HTR-8/SVneo (cell line): Measurements from ENCODE around the gene SNAI1.
A peak's percentile ranks its signal among the peaks of the same experiment; 100 is the strongest.
"Not testable (repeated sequence)": the region's sequence is repeated elsewhere in the genome, so short reads cannot be mapped to it uniquely, and the experiment has no call there.

Experiments used
- DNase-seq: peaks from one replicate; pipeline ENCODE4 v3.0.0; 2011; ENCODE audit warnings: low spot score, mixed read lengths; ENCODE audit not compliant: insufficient read length
- FAIRE-seq: peaks from 2 replicates; lab custom pipeline; 2011; peaks lifted over from hg19 to GRCh38; lab: Jason Lieb, UNC

SNAI1 gene

DNA sequence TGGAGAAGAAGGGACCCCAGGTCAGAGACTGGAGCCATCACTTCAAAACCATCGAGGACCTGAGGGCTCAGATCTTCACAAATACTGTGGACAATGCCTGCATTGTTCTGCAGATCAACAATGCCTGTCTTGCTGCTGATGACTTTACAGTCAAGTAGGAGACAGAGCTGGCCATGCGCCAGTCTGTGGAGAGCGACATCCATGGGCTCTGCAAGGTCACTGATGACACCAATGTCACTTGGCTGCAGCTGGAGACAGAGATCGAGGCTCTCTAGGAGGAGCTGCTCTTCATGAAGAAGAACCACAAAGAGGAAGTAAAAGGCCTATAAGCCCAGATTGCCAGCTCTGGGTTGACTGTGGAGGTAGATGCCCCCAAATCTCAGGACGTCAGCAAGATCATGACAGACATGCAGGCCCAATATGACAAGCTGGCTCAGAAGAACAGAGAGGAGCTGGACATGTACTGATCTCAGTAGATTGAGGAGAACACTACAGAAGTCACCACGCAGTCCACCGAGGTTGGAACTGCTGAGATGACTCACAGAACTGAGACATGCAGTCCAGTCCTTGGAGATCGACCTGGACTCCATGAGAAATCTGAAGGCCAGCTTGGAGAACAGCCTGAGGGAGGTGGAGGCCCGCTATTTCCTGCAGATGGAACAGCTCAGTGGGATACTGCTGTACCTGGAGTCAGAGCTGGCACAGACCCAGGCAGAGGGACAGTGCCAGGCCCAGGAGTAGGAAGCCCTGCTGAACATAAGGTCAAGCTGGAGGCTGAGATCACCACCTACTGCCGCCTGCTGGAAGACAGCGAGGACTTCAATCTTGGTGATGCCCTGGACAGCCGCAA is 25.5 kb upstream of the SNAI1 start:
- peak; percentile 89 for FAIRE-seq
- DNase-seq, result not testable (repeated sequence)

DNA sequence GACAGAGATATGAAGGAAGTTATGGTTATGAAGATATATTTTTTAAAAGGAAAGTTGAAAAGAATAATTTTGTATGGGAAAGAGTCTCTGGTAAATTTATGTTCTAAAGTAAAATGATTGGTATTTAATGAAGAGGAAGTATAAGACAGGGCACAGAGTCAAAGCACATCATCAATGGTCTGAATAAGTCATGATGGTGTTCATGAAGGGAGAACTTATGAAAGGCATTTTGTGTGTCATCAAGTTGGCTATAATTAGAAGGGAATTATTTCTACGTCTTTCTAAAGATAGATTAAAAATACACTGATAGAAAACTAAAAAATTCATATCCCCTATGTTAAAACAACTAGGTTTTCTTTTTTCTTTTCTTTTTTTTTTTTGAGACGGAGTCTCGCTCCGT is 21.4 kb upstream of the SNAI1 start:
- DNase-seq (no peak), FAIRE-seq (no peak)

DNA sequence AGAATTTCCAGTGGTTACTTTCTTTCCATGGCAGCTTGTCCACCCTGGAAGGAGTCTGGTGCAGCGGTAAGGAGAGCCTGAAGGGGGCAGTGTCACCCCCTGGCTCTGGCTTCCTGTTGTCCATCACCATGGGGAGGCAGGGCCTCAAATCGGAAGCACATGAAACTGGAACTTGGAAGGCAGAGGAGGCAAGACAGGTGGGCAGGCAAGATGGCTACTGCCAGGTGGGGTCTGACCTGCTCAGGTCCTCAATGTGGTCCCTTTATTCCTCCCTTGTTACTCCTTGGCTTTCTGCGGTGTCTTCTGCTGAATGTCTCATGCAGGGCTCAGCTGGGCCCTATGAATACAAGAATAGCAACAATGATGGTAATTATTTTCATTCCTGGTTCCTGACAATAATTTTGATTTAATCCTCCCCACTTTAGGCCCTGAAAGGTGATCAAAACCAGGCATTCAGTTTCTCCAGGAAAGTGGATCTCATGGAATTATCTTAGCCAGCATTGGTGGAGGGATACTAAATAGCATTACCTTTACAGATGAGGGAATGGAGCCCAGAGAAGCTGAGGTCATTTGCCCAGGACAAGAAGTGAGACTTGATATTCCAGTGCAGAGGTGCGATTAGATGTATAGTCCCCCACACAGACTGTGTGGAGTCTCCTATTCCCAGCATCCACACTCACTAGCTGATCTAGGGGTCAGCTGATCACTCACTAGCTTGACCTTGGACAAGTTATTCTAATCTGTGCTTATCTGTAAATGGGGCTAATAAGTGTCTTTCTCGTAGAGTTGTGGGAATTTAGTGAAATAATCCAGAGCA is 17.6 kb upstream of the SNAI1 start:
- FAIRE-seq, result peak; percentile 81
- DNase-seq, result peak; percentile 89

DNA sequence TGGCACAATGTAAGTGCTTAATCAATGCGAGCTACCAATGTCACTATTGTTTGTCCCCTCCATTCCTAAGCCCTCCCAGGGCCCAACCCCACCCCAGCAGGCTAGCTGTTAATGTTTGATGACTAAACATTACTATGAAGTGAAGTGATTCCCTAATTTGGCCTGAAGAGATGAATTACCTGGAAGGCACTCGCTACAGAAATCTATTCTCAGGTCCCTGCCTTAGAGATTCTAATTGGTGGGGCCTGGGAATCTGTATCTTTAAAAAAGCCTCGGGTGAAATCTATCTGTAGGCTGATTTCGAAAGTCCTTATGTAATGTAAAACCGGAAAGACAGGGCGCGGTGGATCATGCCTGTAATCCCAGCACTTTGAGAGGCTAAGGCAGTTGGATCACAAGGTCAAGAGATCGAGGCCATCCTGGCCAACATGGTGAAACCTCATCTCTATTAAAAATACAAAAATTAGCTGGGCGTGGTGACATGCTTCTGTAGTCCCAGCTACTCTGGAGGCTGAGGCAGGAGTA is 16.9 kb upstream of the SNAI1 start:
- FAIRE-seq (no peak), DNase-seq (no peak)

GRCh38 chr20:49966861-49967260 is 15.9 kb upstream of the SNAI1 start:
- DNase-seq (no peak), FAIRE-seq (peak; percentile 74)

DNA sequence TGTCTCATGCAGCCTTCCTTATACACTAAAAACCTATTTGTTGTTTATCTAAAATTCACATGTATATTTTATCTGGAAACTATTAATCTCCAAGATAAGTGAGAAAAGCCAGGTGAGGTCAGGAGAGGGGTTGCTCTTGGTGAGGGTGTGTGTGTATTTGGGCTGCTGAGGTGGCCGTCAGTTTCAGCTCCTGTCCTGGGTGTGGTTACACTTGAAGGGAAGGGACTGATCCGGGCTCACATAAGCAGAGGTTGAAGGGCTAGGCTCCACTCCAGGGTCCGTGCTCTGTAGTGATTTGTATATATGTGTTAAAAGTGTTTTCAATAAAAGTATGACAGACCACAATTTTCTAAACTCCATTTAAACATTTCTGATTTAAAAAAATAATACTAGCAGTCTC is 13.5 kb upstream of the SNAI1 start:
- FAIRE-seq (no peak), DNase-seq (no peak)

GRCh38 chr20:49969946-49970345 is 12.8 kb upstream of the SNAI1 start:
- DNase-seq (no peak), FAIRE-seq (peak; percentile 88)

GRCh38 chr20:49970498-49970897 is 12.3 kb upstream of the SNAI1 start:
- no peak for DNase-seq
- FAIRE-seq, result no peak

DNA sequence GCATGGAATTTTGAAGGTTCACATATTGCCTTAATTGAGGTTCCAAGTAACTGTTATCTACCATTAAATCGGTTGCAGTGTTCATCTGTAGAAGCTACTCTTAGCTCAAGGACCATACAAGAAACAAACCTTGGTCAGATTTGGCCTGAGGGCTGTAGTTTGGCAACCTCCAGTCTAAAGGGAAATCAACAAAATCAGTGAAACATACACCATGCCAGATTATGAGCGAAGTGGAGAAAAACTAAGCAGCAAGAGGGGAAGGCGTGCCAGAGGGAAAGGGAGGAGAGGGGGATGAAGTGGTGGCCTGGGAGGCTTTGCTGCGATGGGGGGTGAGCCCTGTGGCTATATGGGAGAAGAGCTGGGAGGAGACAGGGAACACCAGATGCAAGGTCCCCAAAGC is 8.8 kb upstream of the SNAI1 start:
- peak; percentile 80 for FAIRE-seq
- no peak for DNase-seq

- DNase-seq (no peak), FAIRE-seq (peak; percentile 9)
These were observed 6.2 kb upstream of the SNAI1 start for GRCh38 chr20:49976542-49976941.

DNA sequence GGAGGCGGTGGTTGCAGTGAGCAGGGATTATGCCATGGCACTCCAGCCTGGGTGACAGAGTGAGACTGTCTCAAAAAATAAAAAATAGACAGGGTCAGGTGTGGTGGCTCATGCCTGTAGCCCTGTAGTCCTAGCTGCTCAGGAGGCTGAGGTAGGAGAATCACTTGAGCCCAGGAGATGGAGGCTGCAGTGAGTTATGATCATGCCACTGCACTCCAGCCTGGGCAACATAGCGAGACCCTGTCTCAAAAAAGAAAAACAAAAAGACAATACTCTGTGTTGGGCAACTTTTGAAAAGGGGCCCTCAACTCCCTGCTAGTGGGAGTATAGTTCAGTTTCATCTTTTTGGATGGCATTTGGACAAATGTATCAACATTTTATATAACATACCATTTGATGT is 5.0 kb upstream of the SNAI1 start:
- FAIRE-seq, DNase-seq: not testable (repeated sequence)

- DNase-seq, result no peak
- FAIRE-seq, result no peak
These were observed 4.1 kb upstream of the SNAI1 start for GRCh38 chr20:49978685-49979029.

GRCh38 chr20:49979030-49979832 is 3.5 kb upstream of the SNAI1 start:
- DNase-seq, result peak; percentile 95
- peak; percentile 93 for FAIRE-seq

DNA sequence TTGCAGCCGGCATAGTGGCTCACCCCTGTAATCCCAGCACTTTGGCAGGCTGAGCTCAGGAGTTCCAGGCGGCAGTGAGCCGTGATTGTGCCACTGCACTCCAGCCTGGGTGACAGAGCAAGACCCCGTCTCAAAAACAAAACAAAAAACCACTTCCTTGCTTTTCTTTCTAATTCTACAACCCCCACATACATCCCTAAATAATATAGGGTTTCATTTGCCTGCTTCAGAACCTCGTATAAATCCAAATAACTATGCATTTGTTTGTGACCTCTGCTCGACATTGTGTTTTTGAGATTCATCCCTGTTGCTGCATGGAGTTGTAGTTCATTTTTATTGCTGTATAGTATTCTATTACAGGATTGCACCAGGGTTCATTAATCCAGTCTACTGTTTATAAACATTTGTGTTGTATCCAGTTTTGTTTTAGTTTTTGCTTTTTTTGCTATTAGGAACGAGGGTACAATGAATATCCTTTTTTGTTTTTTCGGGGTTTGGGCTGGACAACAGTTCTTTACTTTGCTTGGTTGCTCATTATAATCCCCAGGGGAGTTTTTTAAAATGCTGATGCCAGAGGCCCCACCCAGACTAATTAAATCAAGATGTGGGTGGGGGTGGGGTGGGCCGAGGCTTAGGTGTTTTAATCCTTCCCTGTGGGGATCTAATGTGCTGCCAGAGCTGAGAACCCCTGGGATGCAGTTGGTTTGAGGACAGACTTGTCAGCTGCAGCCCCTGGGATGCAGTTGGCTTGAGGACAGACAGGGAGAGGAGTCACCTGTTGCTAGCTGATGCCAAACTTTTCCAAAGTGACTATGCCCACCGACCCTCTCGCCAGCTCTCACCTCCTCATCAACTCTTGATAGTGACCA is 2.4 kb upstream of the SNAI1 start:
- FAIRE-seq (no peak), DNase-seq (no peak)

DNA sequence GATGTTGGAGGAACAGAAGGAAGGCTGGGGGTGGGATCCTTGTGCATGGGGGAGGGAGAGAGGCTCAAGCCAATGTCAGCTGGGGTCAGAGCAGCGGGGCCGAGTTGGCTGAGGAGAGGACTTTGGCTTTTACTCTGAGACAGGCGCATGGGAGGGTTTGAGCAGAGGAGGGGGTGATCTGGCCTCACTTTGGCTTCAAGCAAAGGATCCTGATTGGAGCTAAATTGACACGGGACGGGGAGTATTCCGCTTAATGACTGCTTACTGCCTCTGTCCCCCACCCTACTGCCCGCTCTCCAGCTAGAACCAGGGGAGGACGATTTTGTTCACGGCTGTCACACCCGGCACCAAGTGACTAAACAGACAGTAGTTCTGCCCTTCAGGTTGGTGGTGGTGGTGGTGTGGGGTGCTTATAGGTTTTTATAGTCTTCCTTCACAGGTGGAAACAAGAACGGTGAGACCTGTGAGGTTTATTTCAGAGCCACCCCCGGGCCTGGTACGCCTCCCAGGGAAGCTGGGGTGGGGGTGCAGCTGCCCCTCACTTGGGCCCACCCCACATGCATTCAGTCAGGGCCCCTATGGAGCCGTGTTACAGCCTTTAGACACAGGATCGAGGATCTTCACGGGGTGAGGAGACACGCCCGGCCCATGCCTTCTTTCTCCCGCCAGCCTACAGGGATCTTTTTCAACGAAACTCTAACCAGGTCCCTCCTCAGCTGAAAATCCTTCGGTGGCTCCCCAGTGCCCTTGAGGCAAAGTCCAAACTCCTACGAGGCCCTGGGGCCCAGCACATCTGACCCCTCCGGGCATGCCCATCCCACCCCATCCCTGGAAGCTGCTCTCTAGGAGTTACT is 1.3 kb upstream of the SNAI1 start:
- no peak for FAIRE-seq
- no peak for DNase-seq

GRCh38 chr20:49982072-49982345 is 771 bp upstream of the SNAI1 start:
- no peak for FAIRE-seq
- DNase-seq, result no peak

DNA sequence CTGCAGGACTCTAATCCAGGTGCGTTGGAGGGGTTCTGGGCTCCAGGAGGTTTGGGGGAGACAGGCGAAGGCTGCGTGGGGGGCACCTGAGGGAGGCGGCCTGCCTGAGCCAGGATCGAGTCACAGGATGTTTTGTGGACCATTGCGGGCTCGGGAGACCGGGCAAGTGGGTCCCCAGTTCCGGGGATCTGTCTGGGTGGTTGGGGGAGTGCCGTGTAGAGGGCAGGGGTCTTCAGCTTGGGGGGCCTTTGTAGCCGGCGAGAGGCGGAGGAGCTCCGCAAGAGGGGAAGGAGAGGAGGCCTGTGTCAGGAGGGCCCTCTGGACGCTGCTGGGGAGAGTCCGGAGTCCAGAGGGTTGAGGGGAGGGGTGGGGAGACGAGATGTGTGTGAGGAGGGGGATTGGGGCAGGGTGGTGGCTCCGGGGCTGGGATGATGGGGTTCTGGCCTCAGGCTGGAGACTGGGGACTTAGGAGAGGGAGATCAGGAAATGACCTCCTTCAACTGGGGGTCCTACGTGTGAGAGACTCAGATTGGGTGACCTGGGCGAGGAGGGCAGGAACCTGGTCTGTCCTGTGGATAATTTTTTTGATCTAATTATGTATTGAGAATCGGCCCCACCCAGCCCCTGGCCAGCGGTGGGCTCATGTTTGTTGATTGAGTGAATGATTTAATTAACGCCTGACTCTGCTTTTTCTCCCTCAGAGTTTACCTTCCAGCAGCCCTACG is 505 bp downstream of the SNAI1 start:
- no peak for FAIRE-seq
- no peak for DNase-seq

DNA sequence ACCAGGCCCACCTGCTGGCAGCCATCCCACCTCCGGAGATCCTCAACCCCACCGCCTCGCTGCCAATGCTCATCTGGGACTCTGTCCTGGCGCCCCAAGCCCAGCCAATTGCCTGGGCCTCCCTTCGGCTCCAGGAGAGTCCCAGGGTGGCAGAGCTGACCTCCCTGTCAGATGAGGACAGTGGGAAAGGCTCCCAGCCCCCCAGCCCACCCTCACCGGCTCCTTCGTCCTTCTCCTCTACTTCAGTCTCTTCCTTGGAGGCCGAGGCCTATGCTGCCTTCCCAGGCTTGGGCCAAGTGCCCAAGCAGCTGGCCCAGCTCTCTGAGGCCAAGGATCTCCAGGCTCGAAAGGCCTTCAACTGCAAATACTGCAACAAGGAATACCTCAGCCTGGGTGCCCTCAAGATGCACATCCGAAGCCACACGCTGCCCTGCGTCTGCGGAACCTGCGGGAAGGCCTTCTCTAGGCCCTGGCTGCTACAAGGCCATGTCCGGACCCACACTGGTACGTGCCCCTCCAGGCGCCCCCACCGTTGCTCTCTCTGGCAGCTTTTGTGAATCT is 1.1 kb downstream of the SNAI1 start:
- DNase-seq, result no peak
- FAIRE-seq, result no peak
